CD4-positive, alpha-beta T cell treated with Interleukin-6 at 100 ng/mL for 8 hours (primary cell): ENCODE results near the gene C4B.
"Not testable (repeated sequence)": the region's sequence is repeated elsewhere in the genome, so short reads cannot be mapped to it uniquely, and the experiment has no call there.

Experiments
- DNase-seq: peaks from one replicate; pipeline ENCODE4 v3.0.0-alpha.2; 2020; ENCODE audit warnings: mixed read lengths, low spot score

The C4B gene

DNA sequence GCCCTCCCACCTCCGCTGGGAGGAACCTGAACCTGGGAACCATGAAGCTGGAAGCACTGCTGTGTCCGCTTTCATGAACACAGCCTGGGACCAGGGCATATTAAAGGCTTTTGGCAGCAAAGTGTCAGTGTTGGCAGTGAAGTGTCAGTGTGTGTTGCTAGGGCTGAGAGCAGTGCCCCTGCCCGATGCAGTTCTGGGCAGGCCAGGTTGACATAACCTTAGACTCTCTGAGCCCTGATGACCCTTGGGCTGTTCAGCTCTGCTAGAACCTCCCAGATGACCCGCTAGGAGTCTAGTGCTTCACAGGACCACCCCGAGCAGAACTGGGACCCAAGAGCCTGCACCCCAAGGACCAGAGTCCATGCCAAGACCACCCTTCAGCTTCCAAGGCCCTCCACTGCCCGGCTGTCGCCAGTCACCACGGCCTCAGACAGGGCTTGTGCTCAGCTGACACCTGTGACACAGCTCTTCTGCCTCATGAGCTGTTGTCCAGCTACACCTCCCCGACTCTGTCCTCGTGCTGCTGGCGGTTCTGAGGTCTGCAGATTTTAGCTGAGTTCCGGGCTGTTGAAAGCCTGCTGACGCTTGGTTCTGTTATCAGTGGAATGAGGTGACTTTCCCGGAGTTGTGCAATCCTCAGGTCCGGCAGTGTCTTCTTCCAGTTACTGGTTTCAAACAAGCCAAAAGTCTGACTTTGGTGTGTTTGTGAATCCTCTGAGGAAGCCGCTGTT is 20.9 kb downstream of the C4B start:
- DNase-seq: not testable (repeated sequence)

DNA sequence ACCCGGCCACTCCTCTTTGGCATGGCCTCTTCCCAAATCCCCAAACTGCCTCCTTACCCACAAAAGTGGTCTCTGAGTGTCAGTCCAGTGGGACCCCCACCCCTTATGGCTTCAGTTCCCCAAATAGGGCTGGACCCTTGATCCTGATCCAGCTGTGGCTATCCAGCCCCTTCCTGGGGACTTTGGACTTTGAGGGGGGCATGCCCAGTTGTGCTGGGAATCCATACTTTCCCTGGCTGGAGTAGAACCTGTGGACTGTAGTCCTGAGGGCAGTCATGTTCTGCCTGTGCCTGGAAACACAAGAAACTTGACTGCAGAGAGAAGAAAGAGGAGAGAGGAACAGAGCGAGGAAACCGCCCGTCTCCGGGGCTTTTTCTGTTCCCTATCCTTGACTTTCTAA is 22.5 kb downstream of the C4B start:
- not testable (repeated sequence) for DNase-seq

GRCh38 chr6:32037598-32038524 is 23.3 kb downstream of the C4B start, which contains the start of gene CYP21A2:
TSS of gene CYP21A2 (plus strand) at chr6:32038415. CDS start at chr6:32038423, 8 bp downstream.
- DNase-seq: not testable (repeated sequence)

- DNase-seq: not testable (repeated sequence)
Observed at GRCh38 chr6:32038878-32039277, 24.3 kb downstream of the C4B start.

- DNase-seq: not testable (repeated sequence)
Observed at GRCh38 chr6:32039321-32040274, 25.0 kb downstream of the C4B start.

DNA sequence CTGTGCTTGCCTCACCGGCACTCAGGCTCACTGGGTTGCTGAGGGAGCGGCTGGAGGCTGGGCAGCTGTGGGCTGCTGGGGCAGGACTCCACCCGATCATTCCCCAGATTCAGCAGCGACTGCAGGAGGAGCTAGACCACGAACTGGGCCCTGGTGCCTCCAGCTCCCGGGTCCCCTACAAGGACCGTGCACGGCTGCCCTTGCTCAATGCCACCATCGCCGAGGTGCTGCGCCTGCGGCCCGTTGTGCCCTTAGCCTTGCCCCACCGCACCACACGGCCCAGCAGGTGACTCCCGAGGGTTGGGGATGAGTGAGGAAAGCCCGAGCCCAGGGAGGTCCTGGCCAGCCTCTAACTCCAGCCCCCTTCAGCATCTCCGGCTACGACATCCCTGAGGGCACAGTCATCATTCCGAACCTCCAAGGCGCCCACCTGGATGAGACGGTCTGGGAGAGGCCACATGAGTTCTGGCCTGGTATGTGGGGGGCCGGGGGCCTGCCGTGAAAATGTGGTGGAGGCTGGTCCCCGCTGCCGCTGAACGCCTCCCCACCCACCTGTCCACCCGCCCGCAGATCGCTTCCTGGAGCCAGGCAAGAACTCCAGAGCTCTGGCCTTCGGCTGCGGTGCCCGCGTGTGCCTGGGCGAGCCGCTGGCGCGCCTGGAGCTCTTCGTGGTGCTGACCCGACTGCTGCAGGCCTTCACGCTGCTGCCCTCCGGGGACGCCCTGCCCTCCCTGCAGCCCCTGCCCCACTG is 25.9 kb downstream of the C4B start:
- DNase-seq: not testable (repeated sequence)

DNA sequence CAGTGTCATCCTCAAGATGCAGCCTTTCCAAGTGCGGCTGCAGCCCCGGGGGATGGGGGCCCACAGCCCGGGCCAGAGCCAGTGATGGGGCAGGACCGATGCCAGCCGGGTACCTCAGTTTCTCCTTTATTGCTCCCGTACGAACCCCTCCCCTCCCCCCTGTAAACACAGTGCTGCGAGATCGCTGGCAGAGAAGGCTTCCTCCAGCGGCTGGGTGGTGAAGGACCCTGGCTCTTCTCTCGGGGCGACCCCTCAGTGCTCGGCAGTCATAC is 26.4 kb downstream of the C4B start:
- not testable (repeated sequence) for DNase-seq

GRCh38 chr6:32041385-32041784 is 26.8 kb downstream of the C4B start:
- not testable (repeated sequence) for DNase-seq

GRCh38 chr6:32042276-32042675 is 27.7 kb downstream of the C4B start:
- not testable (repeated sequence) for DNase-seq

GRCh38 chr6:32043589-32044380 is 29.2 kb downstream of the C4B start:
- not testable (repeated sequence) for DNase-seq

GRCh38 chr6:32044916-32045315 is 30.3 kb downstream of the C4B start:
- not testable (repeated sequence) for DNase-seq

GRCh38 chr6:32045811-32046449 is 31.3 kb downstream of the C4B start:
- DNase-seq: no peak

DNA sequence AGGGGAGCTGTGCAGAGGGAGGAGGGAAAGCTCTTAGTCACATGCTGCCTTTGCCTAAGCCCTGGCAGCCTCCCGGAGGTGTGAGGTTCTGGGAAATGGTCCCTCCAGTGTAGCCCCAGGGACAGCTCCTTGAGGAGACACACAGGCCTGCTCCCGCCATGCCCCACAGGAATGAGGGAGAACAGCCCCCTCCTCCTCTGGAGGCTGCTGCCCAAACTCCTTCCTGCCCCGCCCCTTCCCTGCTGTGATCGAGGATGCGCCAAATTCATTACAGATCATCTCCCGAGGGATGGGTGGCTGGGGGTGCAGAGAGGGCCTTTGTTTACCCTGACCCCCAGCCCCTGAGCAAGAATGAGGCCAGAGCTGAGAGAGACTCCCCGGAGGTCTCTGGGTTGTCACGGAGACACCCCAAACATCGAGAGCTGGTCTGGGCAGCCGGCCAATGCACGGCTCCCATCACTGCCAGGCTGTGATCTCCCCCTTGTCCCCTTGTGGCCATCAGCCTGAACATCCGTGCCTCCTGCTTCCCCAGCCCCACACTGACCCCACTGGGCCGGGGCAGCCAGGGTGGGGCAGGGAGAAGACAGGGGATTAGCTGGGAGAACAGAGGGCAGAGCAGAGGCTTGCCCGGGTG is 32.0 kb downstream of the C4B start:
- DNase-seq: no peak

- no peak for DNase-seq
Observed at GRCh38 chr6:32047084-32047478, 32.5 kb downstream of the C4B start.

DNA sequence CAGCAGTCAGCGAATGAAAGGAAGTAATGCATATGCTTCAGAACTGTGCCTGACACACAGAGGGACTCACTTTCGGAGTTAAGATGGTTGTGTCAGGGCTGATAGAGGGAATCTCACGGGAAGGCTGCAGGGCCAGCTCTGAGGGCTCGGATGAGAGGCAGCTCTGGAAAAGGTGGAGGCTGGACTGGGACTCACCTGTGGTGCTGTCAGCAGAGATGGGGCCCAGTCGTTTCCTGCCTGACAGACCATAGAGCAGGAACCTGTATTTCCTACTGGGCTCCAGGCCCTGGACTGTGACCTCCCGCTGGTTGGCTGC is 32.9 kb downstream of the C4B start:
- no peak for DNase-seq

GRCh38 chr6:32047855-32048766 is 33.5 kb downstream of the C4B start:
- peak; percentile 53 for DNase-seq

GRCh38 chr6:32049149-32049548 is 34.6 kb downstream of the C4B start:
- not testable (repeated sequence) for DNase-seq

DNA sequence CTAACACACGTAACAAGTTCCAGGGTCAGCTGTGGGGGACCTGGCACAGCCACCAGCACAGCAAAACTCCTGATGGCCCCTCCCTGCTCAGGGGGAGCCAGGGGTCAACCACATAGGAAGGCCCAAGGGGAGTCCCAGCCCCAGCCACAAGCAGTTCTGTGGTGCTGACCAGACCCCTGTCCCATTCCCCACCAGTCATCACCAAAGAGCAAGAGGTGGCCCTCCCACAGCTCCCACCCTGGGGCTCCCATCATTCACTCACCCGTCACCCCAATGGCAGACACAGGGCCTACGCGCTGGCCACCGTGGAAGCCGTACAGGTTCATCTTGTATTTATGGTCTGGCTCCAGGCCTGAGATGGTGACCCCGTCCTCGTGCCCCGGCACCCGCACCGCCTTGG is 35.1 kb downstream of the C4B start:
- not testable (repeated sequence) for DNase-seq
